Caco-2 (cell line): ENCODE measurements around the gene ZNRF1. TPM values are rescaled to one million over a fixed set of nuclear protein-coding genes. Genes with fewer than 3 reads are reported as not detected.

Experiments
- BruUV-seq: library from RNA; stranded (reverse); fragments of 400-500 nt; replicated peaks from 2 replicates; lab custom pipeline; 2021; lab: Mats Ljungman, UMichigan
- CTCF ChIA-PET: fragments of 300-600 bp; sonication (Branson Sonifier 250); formaldehyde crosslinking; loops from one replicate; lab custom pipeline; 2022; ENCODE audit warnings: antibody characterized with exemption; lab: Charles Lee
- POLR2A ChIA-PET: fragments of 300-600 bp; sonication (Branson Sonifier 250); formaldehyde crosslinking; loops from one replicate; lab custom pipeline; 2022; ENCODE audit warnings: antibody characterized with exemption; lab: Charles Lee
- DNase-seq, 2 experiments: peaks; one replicate each; pipeline versions ENCODE4 v3.0.0 to v3.0.0-alpha.2; 2020 to 2022
- H3K27me3 ChIP-seq: replicated peaks from 2 replicates; pipeline ENCODE4 v1.6.0; 2011; ENCODE audit warnings: low read length; ENCODE audit not compliant: control insufficient read depth, insufficient read depth
- H3K36me3 ChIP-seq: 2 replicates; pipeline ENCODE4 v1.5.1; 2011; ENCODE audit warnings: low read length; ENCODE audit not compliant: control insufficient read depth, insufficient read depth
- H3K4me1 ChIP-seq: fragments of 250-450 bp; sonication (Bioruptor Pico); 2 replicates; pipeline ENCODE4 v1.5.1; 2020; ENCODE audit warnings: mild to moderate bottlenecking
- H3K4me3 ChIP-seq: 2 replicates; pipeline ENCODE4 v1.5.1; 2011; ENCODE audit warnings: low read depth, mild to moderate bottlenecking, control low read depth, low read length
- H3K9me3 ChIP-seq: fragments of 250-450 bp; sonication (Bioruptor Pico); 2 replicates; pipeline ENCODE4 v1.5.1; 2020; ENCODE audit warnings: mild to moderate bottlenecking, moderate library complexity
- H3K27ac Mint-ChIP-seq: one replicate; pipeline ENCODE4 v1.8.0; 2022; ENCODE audit warnings: mixed read lengths; ENCODE audit not compliant: unreplicated experiment
- H3K27me3 Mint-ChIP-seq: one replicate; pipeline ENCODE4 v1.8.0; 2022; ENCODE audit warnings: mixed read lengths; ENCODE audit not compliant: insufficient read depth, unreplicated experiment
- H3K36me3 Mint-ChIP-seq: one replicate; pipeline ENCODE4 v1.8.0; 2022; ENCODE audit warnings: mild to moderate bottlenecking, mixed read lengths; ENCODE audit not compliant: insufficient read depth, unreplicated experiment
- H3K4me1 Mint-ChIP-seq: one replicate; pipeline ENCODE4 v1.8.0; 2022; ENCODE audit warnings: low read depth, mixed read lengths; ENCODE audit not compliant: unreplicated experiment
- H3K4me3 Mint-ChIP-seq: one replicate; pipeline ENCODE4 v1.8.0; 2022; ENCODE audit warnings: mild to moderate bottlenecking, moderate library complexity, mixed read lengths; ENCODE audit not compliant: unreplicated experiment
- H3K9me3 Mint-ChIP-seq: one replicate; pipeline ENCODE4 v1.8.0; 2022; ENCODE audit warnings: mixed read lengths; ENCODE audit not compliant: unreplicated experiment
- CTCF ChIP-seq, 2 experiments: fragments of 200-600 bp in 1 of 2; IDR thresholded peaks; 1 replicate in 1 of 2; 2 replicates in 1 of 2; pipeline versions ENCODE4 v1.5.1 to v1.8.0; 2011 to 2022; ENCODE audit warnings: antibody characterized with exemption in 1 of 2, control low read depth in 1 of 2, inconsistent platforms in 1 of 2, low read depth in 1 of 2, low read length in 1 of 2, mild to moderate bottlenecking in 1 of 2, moderate library complexity in 1 of 2; ENCODE audit not compliant: insufficient read depth in 1 of 2, severe bottlenecking in 1 of 2, unreplicated experiment in 1 of 2
- intact Hi-C: fragments of 100-400 bp; cut with micrococcal nuclease; formaldehyde crosslinking; loops from one replicate; pipeline ENCODE4 v1.10.0; 2022; ENCODE audit not compliant: unreplicated experiment
- total RNA-seq: library from RNA; stranded (reverse); gene quantifications from 2 replicates; pipeline ENCODE4 v1.2.3, GENCODE V29; 2022

ZNRF1 gene
- total RNA-seq, 1 experiment from 2014 or later = 68.6 TPM

DNA sequence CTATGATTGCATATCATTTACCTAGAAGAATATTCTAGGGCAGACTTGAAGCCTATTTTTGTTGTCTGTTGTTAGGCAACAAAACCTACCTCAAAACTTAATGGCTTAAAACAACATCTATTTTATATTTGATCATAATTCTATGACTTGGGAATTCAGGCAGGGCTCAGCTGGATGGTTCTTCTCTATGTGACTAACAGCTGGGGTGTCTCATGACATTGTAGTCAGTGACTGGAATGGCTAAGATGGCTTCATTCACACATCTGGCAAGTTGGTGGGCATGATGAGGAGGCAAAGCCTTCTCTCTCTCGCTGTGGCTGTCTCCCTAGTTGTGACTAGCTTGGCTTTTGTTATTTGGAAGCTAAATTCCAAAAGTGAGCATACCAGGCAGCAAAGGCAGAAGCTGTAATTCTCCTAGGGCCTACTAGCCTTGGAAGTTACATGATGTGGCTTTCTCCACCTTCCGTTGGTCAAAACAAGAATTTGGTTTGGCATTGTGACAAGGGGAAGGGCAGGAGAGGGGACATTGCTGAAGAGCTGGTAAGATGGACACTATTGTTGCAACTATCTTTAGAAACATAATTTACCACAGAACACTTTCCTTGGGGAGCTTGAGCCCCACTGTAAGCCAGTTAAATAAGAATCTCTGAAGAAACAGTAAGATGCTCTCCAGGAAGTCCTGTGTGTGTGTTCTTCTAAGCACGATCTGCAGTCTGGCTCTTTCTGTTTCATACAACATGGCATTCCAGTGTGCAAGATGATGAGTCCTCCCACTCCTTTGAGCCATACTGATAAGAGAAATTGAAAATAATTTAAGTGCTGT lies 39.4 kb downstream of the ZNRF1 start:
- Mint-ChIP-seq H3K4me3 (no peak overlapping the region), H3K36me3 (peaks cover 42% of the 10 kb centered on the region), H3K9me3 (peaks cover 35% of the 10 kb centered on the region), H3K27me3 (no peaks in the 10 kb centered on the region), H3K4me1 (no peaks in the 10 kb centered on the region), H3K27ac (no peak overlapping the region)
- POLR2A ChIA-PET = no interaction called here
- CTCF ChIA-PET = no interaction called here
- no peak for DNase-seq
- Histone ChIP-seq H3K27me3 (no peaks in the 10 kb centered on the region), H3K4me3 (no peak overlapping the region), H3K4me1 (no peaks in the 10 kb centered on the region), H3K9me3 (no peaks in the 10 kb centered on the region; the same call in 1 of the 2 replicates), H3K36me3 (peaks cover 4% of the 10 kb centered on the region)
- no TSS peak for BruUV-seq
- no peak for TF ChIP-seq CTCF (IDR thresholded peaks at IDR 0.05; ENCODE audit: insufficient read depth in 1 of 2, low read depth in 1 of 2, low read length in 1 of 2, severe bottlenecking in 1 of 2, unreplicated experiment in 1 of 2)
- intact Hi-C loops = no loop called here

DNA sequence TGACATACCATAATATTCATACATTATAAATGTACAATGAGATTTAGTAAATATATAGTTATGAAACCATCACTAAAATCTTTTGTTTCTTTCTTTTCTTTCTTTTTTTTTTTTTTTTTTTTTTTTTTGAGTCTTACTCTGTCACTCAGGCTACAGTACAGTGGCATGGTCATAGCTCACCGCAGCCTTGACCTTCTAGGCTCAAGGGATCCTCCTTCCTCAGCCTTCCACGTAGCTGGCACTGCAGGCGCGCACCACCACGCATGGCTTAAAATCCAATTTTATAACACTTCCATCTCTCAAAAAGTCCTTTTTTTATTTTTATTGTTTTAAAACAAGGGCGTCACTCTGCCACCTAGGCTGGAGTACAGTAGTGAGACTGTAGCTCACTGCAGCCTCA lies 41.1 kb downstream of the ZNRF1 start:
- BruUV-seq = no TSS peak
- no peak for DNase-seq
- Mint-ChIP-seq H3K4me1 (peaks cover 2% of the 10 kb centered on the region), H3K27me3 (no peaks in the 10 kb centered on the region), H3K36me3 (peaks cover 35% of the 10 kb centered on the region), H3K27ac (no peak overlapping the region), H3K9me3 (peaks cover 35% of the 10 kb centered on the region), H3K4me3 (no peak overlapping the region)
- intact Hi-C loops = no loop called here
- no peaks in the 10 kb centered on the region for H3K4me1 ChIP-seq
- ChIA-PET POLR2A (no interaction called here), CTCF (interaction anchor here (0.6 kb wide), 1 partner anchor 28 kb away, joined by 13 read pairs; no protein-coding TSS in a partner anchor)
- TF ChIP-seq CTCF (IDR thresholded peaks at IDR 0.05; ENCODE audit: insufficient read depth in 1 of 2, low read depth in 1 of 2, low read length in 1 of 2, severe bottlenecking in 1 of 2, unreplicated experiment in 1 of 2) = no peak
- peaks cover 4% of the 10 kb centered on the region for H3K36me3 ChIP-seq
- H3K9me3 ChIP-seq = no peaks in the 10 kb centered on the region
- no peak overlapping the region for H3K4me3 ChIP-seq
- H3K27me3 ChIP-seq = no peaks in the 10 kb centered on the region

DNA sequence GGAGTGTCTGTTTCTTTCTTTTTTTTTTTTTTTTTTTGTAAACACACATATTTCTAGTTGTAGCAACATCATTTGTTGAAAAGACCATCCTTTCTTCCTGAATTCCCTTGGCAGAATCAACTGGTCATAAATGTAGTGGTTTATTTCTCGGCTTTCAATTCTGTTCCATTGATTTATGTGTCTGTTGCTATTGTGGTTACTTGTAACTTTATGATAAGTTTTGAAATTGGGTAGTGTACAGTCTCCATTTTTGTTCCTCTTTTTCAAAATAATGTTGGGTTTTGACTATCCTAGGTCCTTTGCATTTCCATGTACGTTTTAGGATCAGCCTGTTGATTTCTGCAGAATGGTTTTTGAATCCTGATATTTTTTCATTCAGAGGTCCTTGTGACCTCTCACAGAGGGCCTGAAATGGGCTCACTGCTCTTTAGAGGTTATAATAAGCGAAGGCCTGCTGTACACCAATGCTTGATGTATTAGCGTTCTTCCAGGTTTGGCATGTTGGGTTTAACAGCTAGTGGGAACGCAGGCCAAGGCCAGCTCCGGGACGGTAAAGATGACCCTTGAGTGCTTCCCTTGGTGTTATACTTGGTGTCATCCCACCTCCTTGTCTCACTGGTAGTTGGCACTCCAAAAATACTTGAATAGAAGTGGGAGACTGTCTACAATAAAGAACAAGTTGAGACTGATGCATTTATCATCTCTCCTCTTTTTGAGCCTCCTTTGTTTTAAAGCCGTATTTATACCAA lies 43.8 kb downstream of the ZNRF1 start:
- CTCF ChIA-PET = interaction anchor here (0.7 to 1.3 kb wide), 2 partner anchors 69 to 227 kb away, joined by 3 read pairs; no protein-coding TSS in a partner anchor
- no peak overlapping the region for H3K4me3 Mint-ChIP-seq
- no TSS peak for BruUV-seq
- H3K27ac Mint-ChIP-seq = peak overlapping the region; percentile 37
- H3K36me3 ChIP-seq = 0 out of 2 replicates have a peak, but pooled peaks cover 3% of the 10 kb centered on the region
- H3K4me1 ChIP-seq = no peaks in the 10 kb centered on the region
- no peak for DNase-seq
- H3K27me3 ChIP-seq = no peaks in the 10 kb centered on the region
- H3K27me3 Mint-ChIP-seq = no peaks in the 10 kb centered on the region
- peaks cover 4% of the 10 kb centered on the region for H3K4me1 Mint-ChIP-seq
- H3K9me3 Mint-ChIP-seq = peaks cover 13% of the 10 kb centered on the region
- intact Hi-C loops = no loop called here
- no peak overlapping the region for H3K4me3 ChIP-seq
- peaks cover 10% of the 10 kb centered on the region for H3K36me3 Mint-ChIP-seq
- no peak for TF ChIP-seq CTCF (IDR thresholded peaks at IDR 0.05; ENCODE audit: insufficient read depth in 1 of 2, low read depth in 1 of 2, low read length in 1 of 2, severe bottlenecking in 1 of 2, unreplicated experiment in 1 of 2)
- POLR2A ChIA-PET = no interaction called here
- no peaks in the 10 kb centered on the region for H3K9me3 ChIP-seq
